Stimulated activated CD8-positive, alpha-beta memory T cell treated with anti-CD3 and anti-CD28 coated beads, Interleukin-7, amount 100 ng/mL, for 1 hour (primary cell): ENCODE data around the gene TMEM259.

ENCODE experiments used
- DNase-seq, 2 donors: peaks; one replicate each; pipeline ENCODE4 v3.0.0-alpha.2; 2020; ENCODE audit warnings: low read depth in 2 of 2

TMEM259 gene

DNA sequence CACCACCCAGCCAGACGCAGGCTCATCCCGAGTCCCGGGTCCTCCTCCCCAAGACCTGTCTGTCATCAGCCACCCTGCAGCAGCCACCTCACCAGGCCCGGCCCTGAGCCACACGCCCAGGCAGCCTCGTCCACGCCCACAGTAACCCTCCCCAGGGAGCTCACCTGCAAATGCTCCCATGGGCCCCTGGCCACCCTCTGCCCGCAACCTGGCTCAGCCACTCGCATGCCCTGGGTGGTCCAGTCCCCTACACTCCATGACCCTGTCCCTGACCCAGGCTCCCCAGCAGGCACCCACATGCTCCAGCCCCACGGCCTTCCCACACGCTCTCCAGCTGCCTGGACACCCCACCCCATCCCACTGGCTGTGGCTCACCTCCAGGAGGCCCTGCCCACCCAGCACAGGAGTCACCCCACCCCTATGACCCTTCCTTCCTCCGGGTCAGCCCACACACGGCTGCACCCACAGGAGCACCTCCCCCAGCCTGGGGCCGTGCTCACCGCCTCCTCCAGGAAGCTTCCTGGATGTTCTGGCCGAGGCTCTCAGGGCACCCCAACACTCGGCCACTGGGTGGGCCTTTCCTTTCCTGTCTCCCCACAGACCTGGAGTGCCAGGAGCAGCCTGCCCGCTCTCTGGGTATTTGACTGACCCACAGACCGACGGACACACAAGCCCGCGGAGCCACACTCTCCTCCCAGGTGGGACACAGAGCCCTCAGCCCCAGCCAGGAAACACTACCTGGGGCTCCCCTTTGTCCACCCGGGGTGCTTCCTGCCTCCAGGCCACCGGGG lies 3.6 kb downstream of the TMEM259 start:
- no peak for DNase-seq

GRCh38 chr19:1016647-1017114 lies 4.2 kb downstream of the TMEM259 start:
- DNase-seq = no peak

GRCh38 chr19:1015782-1016646 lies 4.9 kb downstream of the TMEM259 start:
- no peak for DNase-seq

DNA sequence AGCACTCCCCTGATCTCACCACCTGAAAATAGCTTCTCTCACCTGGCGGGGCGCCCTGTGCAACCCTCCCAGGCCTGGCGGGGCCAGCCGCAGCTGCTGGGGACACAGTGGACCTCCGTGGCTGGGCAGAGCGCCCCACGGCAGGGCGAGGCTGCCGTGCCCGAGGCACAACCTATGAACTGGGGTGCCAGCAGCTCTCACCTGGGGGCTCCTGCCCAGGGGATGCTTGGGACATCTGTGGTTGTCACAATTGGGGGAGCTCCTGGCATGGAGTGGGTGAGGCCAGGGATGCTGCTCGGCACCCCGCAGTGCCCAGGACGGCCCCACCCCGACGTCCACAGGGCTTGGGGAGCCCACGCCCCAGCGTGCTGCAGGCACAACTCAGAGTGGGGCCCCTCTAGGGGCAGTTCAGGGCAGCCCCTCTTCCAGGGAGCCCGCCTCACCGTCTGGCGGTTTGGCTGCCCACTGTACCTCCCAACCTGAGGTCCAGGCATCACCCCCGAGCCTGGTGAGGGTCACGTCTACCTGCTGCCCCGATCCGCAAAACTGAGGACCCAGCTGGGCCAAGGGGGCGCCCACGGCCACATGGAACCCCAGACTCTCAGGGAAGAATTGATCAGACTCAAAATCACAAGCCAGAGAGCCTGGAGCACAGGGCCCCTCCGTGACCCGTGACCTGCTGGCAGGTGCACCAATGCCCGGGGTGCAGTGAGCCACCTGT lies 5.7 kb downstream of the TMEM259 start:
- DNase-seq = no peak

- no peak for DNase-seq
Observed at GRCh38 chr19:1014161-1015060, 6.5 kb downstream of the TMEM259 start.

GRCh38 chr19:1013218-1013617 lies 7.7 kb downstream of the TMEM259 start:
- no peak for DNase-seq

DNA sequence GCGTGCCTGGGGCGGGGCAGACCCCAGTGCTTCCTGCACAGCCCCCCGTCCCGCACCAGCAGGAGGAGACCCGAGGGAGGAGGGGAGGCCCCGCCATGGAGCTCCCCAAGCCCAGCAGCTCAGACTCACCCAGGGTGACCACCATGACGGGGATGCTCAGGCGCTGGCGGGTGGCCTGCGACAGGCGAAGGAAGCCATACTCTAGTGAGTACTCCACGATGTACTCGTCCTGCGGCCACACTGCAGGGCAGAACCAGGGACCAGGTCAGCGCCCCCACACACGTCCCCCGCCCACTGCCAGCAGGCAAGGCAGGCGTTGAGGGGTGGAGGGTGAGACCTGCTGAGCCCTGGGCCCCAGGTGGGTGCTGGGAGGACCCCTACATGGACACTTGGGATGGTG lies 8.6 kb downstream of the TMEM259 start:
- no peak for DNase-seq

DNA sequence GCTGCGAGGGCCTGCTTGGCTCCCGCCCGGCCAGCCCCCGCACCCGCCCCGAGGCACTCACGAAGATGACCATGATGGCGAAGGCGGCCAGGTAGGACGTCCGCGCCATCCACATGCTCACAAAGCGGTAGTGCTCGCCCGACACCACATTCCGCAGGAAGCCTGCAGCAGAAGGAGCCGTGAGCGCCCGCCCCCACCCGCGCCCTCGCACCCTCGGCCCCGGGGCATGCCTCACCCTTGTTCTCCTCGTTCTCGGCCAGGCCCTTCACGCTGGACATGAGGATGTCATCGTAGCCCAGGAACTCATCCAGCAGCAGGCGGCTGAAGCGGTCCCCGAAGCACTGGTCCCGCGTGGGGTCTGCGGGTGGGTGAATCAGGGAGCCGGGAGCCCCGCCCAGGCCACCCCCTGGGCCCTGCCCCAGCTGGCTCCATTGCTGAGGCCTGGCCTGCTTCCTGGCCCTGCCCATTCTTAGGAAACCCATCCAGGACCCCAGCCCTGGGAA lies 9.0 kb downstream of the TMEM259 start:
- no peak for DNase-seq

GRCh38 chr19:1010586-1011510 lies 10.1 kb downstream of the TMEM259 start:
- DNase-seq = no peak

DNA sequence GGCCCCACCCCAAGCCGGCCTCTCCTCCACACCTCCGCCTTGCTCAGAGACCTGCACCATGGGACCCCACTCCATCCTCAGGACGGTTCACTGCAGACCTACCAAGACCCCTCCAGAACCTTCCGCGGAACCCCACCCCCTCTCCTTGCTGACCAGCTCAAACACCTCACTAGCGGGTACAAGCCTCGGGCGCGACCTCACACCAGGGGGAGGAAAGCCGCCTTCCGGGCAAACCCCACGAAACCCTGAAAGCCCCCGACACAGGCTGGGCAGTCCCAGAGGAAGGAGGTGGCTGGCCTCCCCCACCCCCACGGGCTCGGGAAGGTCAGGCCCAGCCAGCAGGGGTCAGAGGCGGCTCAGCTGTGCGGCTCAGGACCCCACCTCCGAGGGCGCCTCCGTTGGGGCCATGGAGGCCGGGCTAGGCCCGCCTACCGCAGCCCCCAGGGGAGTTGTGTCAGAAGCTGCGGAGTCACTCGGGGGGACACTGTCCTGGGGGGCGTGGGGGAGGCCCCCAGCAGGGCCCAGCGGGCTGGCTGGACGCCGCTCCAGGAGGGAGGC lies 10.9 kb downstream of the TMEM259 start:
- DNase-seq = no peak

- DNase-seq = no peak
Observed at GRCh38 chr19:1009041-1009980, 11.6 kb downstream of the TMEM259 start.

DNA sequence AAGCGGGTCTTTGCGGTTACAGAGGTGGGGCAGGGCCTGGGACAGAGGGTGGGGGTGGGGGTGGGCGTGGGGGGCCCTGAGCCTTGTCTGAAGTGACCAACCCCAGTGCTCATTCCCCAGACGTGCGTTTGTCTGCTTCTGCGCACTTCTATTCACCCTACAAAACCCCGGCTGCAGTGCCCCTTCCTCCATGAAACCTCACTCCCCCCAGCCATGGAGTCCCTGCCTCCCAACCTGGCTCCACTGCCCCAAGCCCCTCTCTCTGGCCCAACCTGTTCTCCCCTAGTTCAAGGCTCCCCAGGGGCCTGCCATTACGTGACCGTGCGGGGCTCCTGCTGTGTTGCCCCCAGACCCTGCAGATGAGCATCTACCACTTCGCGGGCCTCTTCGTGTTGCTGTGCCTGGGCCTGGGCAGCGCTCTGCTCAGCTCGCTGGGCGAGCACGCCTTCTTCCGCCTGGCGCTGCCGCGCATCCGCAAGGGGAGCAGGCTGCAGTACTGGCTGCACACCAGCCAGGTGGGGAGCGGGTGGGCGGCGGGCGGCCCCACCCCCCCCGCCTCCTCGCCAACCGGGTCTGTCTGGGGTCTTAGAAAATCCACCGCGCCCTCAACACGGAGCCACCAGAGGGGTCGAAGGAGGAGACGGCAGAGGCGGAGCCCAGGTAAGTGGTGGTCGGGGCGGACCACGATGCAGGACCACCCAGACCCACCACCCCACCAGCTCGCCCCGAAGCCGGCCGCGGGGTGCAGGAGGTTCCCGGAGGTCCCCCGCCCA lies 12.5 kb downstream of the TMEM259 start:
- no peak for DNase-seq

GRCh38 chr19:1007399-1008251 lies 13.3 kb downstream of the TMEM259 start:
- no peak for DNase-seq

DNA sequence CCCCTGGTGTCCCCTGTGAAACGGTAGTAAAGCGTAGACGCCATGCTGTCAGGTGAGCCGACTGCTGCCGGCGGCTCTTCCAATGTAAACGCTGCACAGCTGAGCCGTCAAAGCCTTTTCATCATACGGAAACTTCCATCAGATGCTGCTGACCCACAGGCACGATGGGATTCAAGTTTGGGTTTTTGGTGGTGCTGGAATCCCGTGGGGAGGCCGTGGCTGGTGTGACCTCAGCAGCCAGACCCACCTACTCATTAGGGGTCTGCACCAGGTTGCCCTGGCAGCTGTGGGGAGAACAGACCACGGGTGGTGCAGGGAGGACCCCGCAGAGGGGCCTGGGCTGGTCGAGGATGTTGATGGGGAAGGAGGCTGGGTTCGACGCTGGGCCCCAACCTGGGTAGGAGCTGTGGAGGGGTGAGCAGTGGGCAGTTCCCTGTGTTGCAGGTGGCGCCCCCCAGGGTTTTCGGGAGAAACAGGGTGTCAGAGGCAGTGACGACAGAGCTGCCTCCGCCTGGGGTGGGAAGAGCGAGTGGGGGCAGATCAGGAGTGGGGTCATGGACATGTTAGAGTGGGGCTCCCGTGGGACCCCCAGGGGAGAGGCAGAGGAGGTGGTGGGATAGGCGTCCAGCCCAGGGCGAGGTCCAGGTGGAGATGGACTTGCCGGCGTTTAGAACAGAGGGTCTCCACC lies 14.1 kb downstream of the TMEM259 start:
- DNase-seq = no peak

- no peak for DNase-seq
Observed at GRCh38 chr19:1004803-1005664, 15.9 kb downstream of the TMEM259 start.
